Right atrium auricular region (tissue), 2 donors: ENCODE measurements around the gene TMPRSS15. TPM values are rescaled to one million over a fixed set of nuclear protein-coding genes. Genes with fewer than 3 reads are reported as not detected.

ENCODE experiments used
- DNase-seq: peaks from one replicate; pipeline ENCODE4 v3.0.0-alpha.2; 2019; ENCODE audit warnings: low spot score
- H3K27ac ChIP-seq, 2 donors: fragments of 200-600 bp; sonication (generic); 1 replicate in 1 of 2; 2 replicates in 1 of 2; pipeline ENCODE4 v1.5.1; 2016 to 2019
- H3K27me3 ChIP-seq, 2 donors: fragments of 200-600 bp; sonication (generic); one replicate each; pipeline versions ENCODE4 v1.5.1 to v1.6.0; 2017 to 2019
- H3K36me3 ChIP-seq: fragments of 200-600 bp; sonication (generic); one replicate; pipeline ENCODE4 v1.5.1; 2016
- H3K4me1 ChIP-seq, 2 donors: fragments of 200-600 bp; sonication (generic); one replicate each; pipeline versions ENCODE4 v1.5.1 to v1.6.0; 2017 to 2019
- H3K4me3 ChIP-seq, 2 donors: fragments of 200-600 bp; sonication (generic); 1 replicate in 1 of 2; 2 replicates in 1 of 2; pipeline ENCODE4 v1.5.1; 2017 to 2019; ENCODE audit warnings: mild to moderate bottlenecking in 1 of 2, moderate library complexity in 1 of 2
- H3K9me3 ChIP-seq, 2 donors: fragments of 200-600 bp; sonication (generic); one replicate each; pipeline ENCODE4 v1.5.1; 2019
- CTCF ChIP-seq, 2 donors: fragments of 200-600 bp; sonication (generic); IDR thresholded peaks; one replicate each; pipeline ENCODE4 v1.5.1; 2019; ENCODE audit warnings: antibody characterized with exemption in 2 of 2
- total RNA-seq, 2 donors: library from RNA; depleted of rRNA; stranded (reverse); fragments of >200 nt; gene quantifications; one replicate each; pipeline ENCODE4 v1.1.0, GENCODE V29; 2016

Gene TMPRSS15
- total RNA-seq, 2 donors from 2014 or later = not detected

- no peaks in the 10 kb centered on the region for H3K4me1 ChIP-seq
- no peak overlapping the region for H3K27ac ChIP-seq
- H3K27me3 ChIP-seq = no peaks in the 10 kb centered on the region
- H3K9me3 ChIP-seq = no peaks in the 10 kb centered on the region
- TF ChIP-seq CTCF (IDR thresholded peaks at IDR 0.05) = no peak
- DNase-seq = no peak
- H3K4me3 ChIP-seq = no peak overlapping the region
- no peaks in the 10 kb centered on the region for H3K36me3 ChIP-seq
These were observed 113.7 kb downstream of the TMPRSS15 start for GRCh38 chr21:18289876-18290275.

GRCh38 chr21:18285379-18285778, 118.2 kb downstream of the TMPRSS15 start:
- Histone ChIP-seq H3K27me3 (no peaks in the 10 kb centered on the region), H3K4me3 (no peak overlapping the region), H3K4me1 (no peaks in the 10 kb centered on the region), H3K27ac (no peak overlapping the region), H3K9me3 (no peaks in the 10 kb centered on the region), H3K36me3 (no peaks in the 10 kb centered on the region)
- no peak for DNase-seq
- no peak for TF ChIP-seq CTCF (IDR thresholded peaks at IDR 0.05)

DNA sequence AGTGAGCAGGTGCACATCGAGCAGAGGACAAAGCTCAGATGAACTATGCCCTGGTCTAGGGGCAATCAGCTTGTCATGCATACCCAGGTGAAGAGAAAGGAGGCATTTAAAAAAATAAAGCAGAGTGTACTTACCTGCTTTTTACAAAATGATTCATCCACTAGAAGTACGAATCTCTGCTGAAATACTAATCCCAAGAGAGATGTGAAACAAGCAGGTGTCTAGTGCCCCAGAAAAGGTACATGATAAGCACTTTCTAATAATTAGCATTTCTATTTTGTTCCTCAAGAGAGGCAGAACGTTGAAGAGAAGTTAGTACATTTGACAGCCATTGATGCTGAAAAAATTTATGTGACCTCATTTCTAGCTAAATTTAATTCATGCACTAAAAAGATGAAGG, 127.8 kb downstream of the TMPRSS15 start:
- H3K27me3 ChIP-seq = peaks cover 0 to 4% of the 10 kb centered on the region in 2 donors
- H3K36me3 ChIP-seq = no peaks in the 10 kb centered on the region
- TF ChIP-seq CTCF (IDR thresholded peaks at IDR 0.05) = no peak
- H3K9me3 ChIP-seq = no peaks in the 10 kb centered on the region
- DNase-seq = no peak
- H3K4me1 ChIP-seq = no peaks in the 10 kb centered on the region
- no peak overlapping the region for H3K4me3 ChIP-seq
- H3K27ac ChIP-seq = no peak overlapping the region

DNA sequence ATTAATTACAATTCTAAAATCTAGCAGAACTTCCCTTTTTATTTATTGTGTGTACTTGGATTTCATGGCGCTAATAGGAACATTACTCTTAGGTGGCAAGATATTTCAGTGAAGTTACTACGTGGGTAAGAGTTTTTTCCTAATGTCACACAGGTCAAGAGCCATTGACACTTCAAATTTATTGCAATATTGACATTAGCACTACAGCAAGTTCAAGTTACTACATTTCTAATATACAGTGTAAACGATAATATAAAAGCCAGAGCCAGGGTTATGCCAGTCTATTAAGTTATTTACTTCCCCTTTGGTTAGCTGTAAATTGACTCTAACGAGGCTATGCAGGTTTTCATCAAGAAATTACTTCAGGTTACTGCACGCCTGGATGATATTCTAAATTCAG, 129.2 kb downstream of the TMPRSS15 start:
- H3K4me1 ChIP-seq = no peaks in the 10 kb centered on the region
- H3K4me3 ChIP-seq = no peak overlapping the region
- no peaks in the 10 kb centered on the region for H3K36me3 ChIP-seq
- H3K27me3 ChIP-seq = no peaks in the 10 kb centered on the region
- DNase-seq = no peak
- TF ChIP-seq CTCF (IDR thresholded peaks at IDR 0.05) = no peak
- H3K27ac ChIP-seq = no peak overlapping the region
- no peaks in the 10 kb centered on the region for H3K9me3 ChIP-seq

DNA sequence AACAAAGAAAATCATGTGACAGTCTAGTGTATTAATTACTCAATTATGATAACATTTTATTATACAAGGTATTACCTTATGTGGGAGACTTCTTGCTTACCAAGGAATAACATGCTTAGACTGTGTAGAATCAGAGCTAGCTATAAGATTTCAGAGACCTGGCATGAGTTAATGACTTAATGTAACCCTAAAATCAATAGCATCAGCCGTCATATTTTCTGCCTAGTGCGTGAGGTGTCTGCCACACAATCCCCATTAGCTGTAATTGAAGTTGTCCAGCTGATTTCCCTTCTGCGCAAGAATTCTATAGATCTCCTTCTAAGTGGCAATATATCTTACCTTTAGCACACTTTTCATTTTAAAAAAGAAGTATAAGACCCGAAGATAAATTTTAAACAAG, 130.2 kb downstream of the TMPRSS15 start:
- Histone ChIP-seq H3K27me3 (no peaks in the 10 kb centered on the region), H3K4me1 (no peaks in the 10 kb centered on the region), H3K4me3 (no peak overlapping the region), H3K27ac (no peak overlapping the region), H3K36me3 (no peaks in the 10 kb centered on the region), H3K9me3 (no peaks in the 10 kb centered on the region)
- TF ChIP-seq CTCF (IDR thresholded peaks at IDR 0.05) = no peak
- no peak for DNase-seq

- Histone ChIP-seq H3K27ac (no peak overlapping the region), H3K36me3 (no peaks in the 10 kb centered on the region)
These were observed 133.7 kb downstream of the TMPRSS15 start for GRCh38 chr21:18269856-18270255.

More at GRCh38 chr21:18269856-18270255, 133.7 kb downstream of the TMPRSS15 start:
- Histone ChIP-seq H3K9me3 (no peaks in the 10 kb centered on the region), H3K27me3 (no peaks in the 10 kb centered on the region), H3K4me1 (no peaks in the 10 kb centered on the region), H3K4me3 (no peak overlapping the region)
- no peak for TF ChIP-seq CTCF (IDR thresholded peaks at IDR 0.05)
- DNase-seq = no peak
